Osteoblast (primary cell): ENCODE data around the gene ASB3. TPM values are rescaled to one million over a fixed set of nuclear protein-coding genes. Genes with fewer than 3 reads are reported as not detected.

Source experiments
- DNase-seq: peaks from one replicate; pipeline ENCODE4 v3.0.0; 2011; ENCODE audit warnings: low spot score, mixed read lengths; ENCODE audit not compliant: insufficient read length; ENCODE audit errors: missing footprints
- H2AFZ ChIP-seq: 2 replicates; pipeline ENCODE4 v1.6.0; 2011; ENCODE audit warnings: mild to moderate bottlenecking, low read length
- H3K27ac ChIP-seq: 2 replicates; pipeline ENCODE4 v1.5.1; 2011; ENCODE audit warnings: mild to moderate bottlenecking, low read depth, low read length, moderate library complexity
- H3K27me3 ChIP-seq: 2 replicates; pipeline ENCODE4 v1.6.0; 2012; ENCODE audit warnings: mild to moderate bottlenecking, control low read depth, inconsistent platforms, low read length, moderate library complexity; ENCODE audit not compliant: insufficient read depth
- H3K36me3 ChIP-seq: 2 replicates; pipeline ENCODE4 v1.5.1; 2011; ENCODE audit warnings: mild to moderate bottlenecking, low read length, control low read depth, moderate library complexity; ENCODE audit not compliant: insufficient read depth
- H3K4me1 ChIP-seq: 2 replicates; pipeline ENCODE4 v1.5.1; 2011; ENCODE audit warnings: mild to moderate bottlenecking, low read length, control low read depth, moderate library complexity; ENCODE audit not compliant: insufficient read depth
- H3K4me2 ChIP-seq: 2 replicates; pipeline ENCODE4 v1.6.0; 2011; ENCODE audit warnings: mild to moderate bottlenecking, low read length; ENCODE audit not compliant: insufficient read depth
- H3K4me3 ChIP-seq: fragments of 200-600 bp; sonication (generic); 3 replicates; pipeline ENCODE4 v1.5.1; 2012; ENCODE audit warnings: mild to moderate bottlenecking, low read length, inconsistent platforms; ENCODE audit not compliant: insufficient read depth
- H3K79me2 ChIP-seq: 2 replicates; pipeline ENCODE4 v1.6.0; 2012; ENCODE audit warnings: mild to moderate bottlenecking, low read length, control low read depth, inconsistent platforms; ENCODE audit not compliant: insufficient read depth
- H3K9me3 ChIP-seq: 2 replicates; pipeline ENCODE4 v1.5.1; 2011; ENCODE audit warnings: low read depth, low read length, control low read depth
- H4K20me1 ChIP-seq: 2 replicates; pipeline ENCODE4 v1.6.0; 2012; ENCODE audit warnings: mild to moderate bottlenecking, low read length, control low read depth; ENCODE audit not compliant: insufficient read depth
- CTCF ChIP-seq: IDR thresholded peaks from 2 replicates; pipeline ENCODE4 v1.5.1; 2011; ENCODE audit warnings: mild to moderate bottlenecking, low read depth, low read length, moderate library complexity; ENCODE audit errors: extremely low read depth
- total RNA-seq: library from RNA; depleted of rRNA; stranded (reverse); fragments of >200 nt; gene quantifications from 2 replicates; pipeline ENCODE4 v1.2.3, GENCODE V29; 2012

ASB3 gene
- total RNA-seq, 1 donor, result 21.4 TPM

GRCh38 chr2:53711271-53711780 is 75.4 kb downstream of the ASB3 start:
- Histone ChIP-seq H3K4me3 (no peak overlapping the region), H3K27me3 (no peaks in the 10 kb centered on the region), H2AFZ (no peak overlapping the region), H3K4me2 (no peak overlapping the region), H3K4me1 (no peaks in the 10 kb centered on the region), H3K79me2 (no peaks in the 10 kb centered on the region), H3K36me3 (peaks cover 12% of the 10 kb centered on the region), H3K9me3 (peaks cover 4% of the 10 kb centered on the region), H3K27ac (no peak overlapping the region), H4K20me1 (no peaks in the 10 kb centered on the region)
- DNase-seq, result no peak
- no peak for TF ChIP-seq CTCF

- TF ChIP-seq CTCF, result no peak
- H3K79me2 ChIP-seq, result no peaks in the 10 kb centered on the region
- no peak overlapping the region for H3K4me2 ChIP-seq
- no peak for DNase-seq
- H3K27me3 ChIP-seq, result no peaks in the 10 kb centered on the region
- no peaks in the 10 kb centered on the region for H3K4me1 ChIP-seq
- peaks cover 12% of the 10 kb centered on the region for H3K36me3 ChIP-seq
- no peak overlapping the region for H2AFZ ChIP-seq
- no peaks in the 10 kb centered on the region for H4K20me1 ChIP-seq
- H3K4me3 ChIP-seq, result no peak overlapping the region
- peaks cover 4% of the 10 kb centered on the region for H3K9me3 ChIP-seq
- H3K27ac ChIP-seq, result no peak overlapping the region
These were observed 77.8 kb downstream of the ASB3 start for GRCh38 chr2:53708988-53709387.

GRCh38 chr2:53701221-53701620 is 85.5 kb downstream of the ASB3 start:
- H3K4me3 ChIP-seq, result no peak overlapping the region
- no peak overlapping the region for H3K27ac ChIP-seq
- H3K79me2 ChIP-seq, result no peaks in the 10 kb centered on the region
- no peak for DNase-seq
- no peaks in the 10 kb centered on the region for H3K4me1 ChIP-seq
- no peaks in the 10 kb centered on the region for H3K36me3 ChIP-seq
- H4K20me1 ChIP-seq, result no peaks in the 10 kb centered on the region
- no peak overlapping the region for H3K4me2 ChIP-seq
- no peak for TF ChIP-seq CTCF
- no peaks in the 10 kb centered on the region for H3K9me3 ChIP-seq
- H3K27me3 ChIP-seq, result no peaks in the 10 kb centered on the region
- no peak overlapping the region for H2AFZ ChIP-seq

GRCh38 chr2:53697686-53698085 is 89.1 kb downstream of the ASB3 start:
- Histone ChIP-seq H3K27me3 (no peaks in the 10 kb centered on the region), H3K4me3 (no peak overlapping the region), H3K4me2 (no peak overlapping the region), H3K27ac (no peak overlapping the region), H3K9me3 (no peaks in the 10 kb centered on the region), H3K4me1 (no peaks in the 10 kb centered on the region), H3K36me3 (no peaks in the 10 kb centered on the region), H4K20me1 (no peaks in the 10 kb centered on the region), H3K79me2 (no peaks in the 10 kb centered on the region), H2AFZ (no peak overlapping the region)
- TF ChIP-seq CTCF, result no peak
- DNase-seq, result no peak
